SW480 (cell line): Measurements from ENCODE around the gene MAGEF1.
"Not testable (repeated sequence)": the region's sequence is repeated elsewhere in the genome, so short reads cannot be mapped to it uniquely, and the experiment has no call there.

Experiments
- DNase-seq: peaks from one replicate; pipeline ENCODE4 v3.0.0-alpha.2; 2016; ENCODE audit warnings: low spot score

MAGEF1 gene

GRCh38 chr3:184742676-184743135 lies 30.8 kb upstream of the MAGEF1 start:
- DNase-seq, result no peak

GRCh38 chr3:184741798-184742675 lies 30.2 kb upstream of the MAGEF1 start:
- no peak for DNase-seq

GRCh38 chr3:184741259-184741556 lies 29.3 kb upstream of the MAGEF1 start:
- peak; percentile 45 for DNase-seq

GRCh38 chr3:184740509-184741258 lies 28.8 kb upstream of the MAGEF1 start:
- peak; percentile 87 for DNase-seq

GRCh38 chr3:184739594-184740505 lies 28.0 kb upstream of the MAGEF1 start:
- DNase-seq, result no peak

- no peak for DNase-seq
Measured at GRCh38 chr3:184738982-184739381, 27.1 kb upstream of the MAGEF1 start.

- DNase-seq, result no peak
Measured at GRCh38 chr3:184738506-184738890, 26.6 kb upstream of the MAGEF1 start.

- DNase-seq, result peak; percentile 26
Measured at GRCh38 chr3:184737641-184738505, 26.0 kb upstream of the MAGEF1 start.

GRCh38 chr3:184737063-184737462 lies 25.2 kb upstream of the MAGEF1 start:
- no peak for DNase-seq

- DNase-seq, result no peak
Measured at GRCh38 chr3:184734903-184735701, 23.2 kb upstream of the MAGEF1 start.

- DNase-seq, result no peak
Measured at GRCh38 chr3:184733971-184734608, 22.2 kb upstream of the MAGEF1 start.

GRCh38 chr3:184733181-184733580 lies 21.3 kb upstream of the MAGEF1 start:
- DNase-seq, result peak; percentile 62

GRCh38 chr3:184731786-184732537 lies 20.1 kb upstream of the MAGEF1 start:
- DNase-seq, result no peak

- DNase-seq, result no peak
Measured at GRCh38 chr3:184730924-184731323, 19.1 kb upstream of the MAGEF1 start.

GRCh38 chr3:184729154-184729553 lies 17.3 kb upstream of the MAGEF1 start:
- not testable (repeated sequence) for DNase-seq

GRCh38 chr3:184728010-184728527 lies 16.2 kb upstream of the MAGEF1 start:
- DNase-seq, result no peak

GRCh38 chr3:184727357-184728009 lies 15.6 kb upstream of the MAGEF1 start:
- peak; percentile 86 for DNase-seq

- no peak for DNase-seq
Measured at GRCh38 chr3:184726497-184726896, 14.6 kb upstream of the MAGEF1 start.
